Measurements from ENCODE around the gene USP44.
A peak's percentile ranks its signal among the peaks of the same experiment; 100 is the strongest.
"Not testable (repeated sequence)": the region's sequence is repeated elsewhere in the genome, so short reads cannot be mapped to it uniquely, and the experiment has no call there.

USP44 gene

GRCh38 chr12:95571369-95571768 is 20.1 kb upstream of the USP44 start:
- Histone ChIP-seq H3K79me2 (ENCODE audit: insufficient read depth, low read length) (no peaks in the 10 kb centered on the region), H3K9me2 (replicated peaks; ENCODE audit: insufficient read depth, low read length) (no peaks in the 10 kb centered on the region), H2AFZ (ENCODE audit: low read depth, low read length, severe bottlenecking) (peak overlapping the region; percentile 99), H4K20me1 (ENCODE audit: low read depth, low read length) (no peaks in the 10 kb centered on the region), H3K36me3 (ENCODE audit: low read length) (no peaks in the 10 kb centered on the region), H3K4me3 (ENCODE audit: insufficient read depth, low read length, poor library complexity, severe bottlenecking) (no peak overlapping the region), H3K4me2 (ENCODE audit: low read depth, low read length, poor library complexity, severe bottlenecking) (peak overlapping the region; percentile 23), H3K27ac (ENCODE audit: low read depth, low read length) (no peak overlapping the region), H3K9ac (ENCODE audit: low read length) (no peak overlapping the region), H3K9me3 (ENCODE audit: insufficient read depth, low read length) (no peaks in the 10 kb centered on the region), H3F3A (ENCODE audit: insufficient read depth) (no peaks in the 10 kb centered on the region), H3K27me3 (ENCODE audit: low read length) (no peaks in the 10 kb centered on the region)
- TF ChIP-seq CTCF (IDR thresholded peaks at IDR 0.05; ENCODE audit: insufficient read depth, low read length, poor library complexity, severe bottlenecking), result no peak
- TF ChIP-seq EZH2phosphoT487 (conservative IDR thresholded peaks at IDR 0.05; ENCODE audit: low read length), result no peak

- H3K27ac ChIP-seq (ENCODE audit: low read depth, low read length); H3K9me2 ChIP-seq (replicated peaks; ENCODE audit: insufficient read depth, low read length); H2AFZ ChIP-seq (ENCODE audit: low read depth, low read length, severe bottlenecking); H3K4me3 ChIP-seq (ENCODE audit: insufficient read depth, low read length, poor library complexity, severe bottlenecking); H3K79me2 ChIP-seq (ENCODE audit: insufficient read depth, low read length); H3K36me3 ChIP-seq (ENCODE audit: low read length); H3K27me3 ChIP-seq (ENCODE audit: low read length); H4K20me1 ChIP-seq (ENCODE audit: low read depth, low read length); H3K4me2 ChIP-seq (ENCODE audit: low read depth, low read length, poor library complexity, severe bottlenecking); H3K9me3 ChIP-seq (ENCODE audit: insufficient read depth, low read length); H3F3A ChIP-seq (ENCODE audit: insufficient read depth); H3K9ac ChIP-seq (ENCODE audit: low read length): not testable (repeated sequence)
Observed at GRCh38 chr12:95568045-95568444, 16.8 kb upstream of the USP44 start.

GRCh38 chr12:95557625-95558024 is 6.3 kb upstream of the USP44 start:
- no peak overlapping the region for H3K4me2 ChIP-seq (ENCODE audit: low read depth, low read length, poor library complexity, severe bottlenecking)
- H3K79me2 ChIP-seq (ENCODE audit: insufficient read depth, low read length), result no peaks in the 10 kb centered on the region
- H3K36me3 ChIP-seq (ENCODE audit: low read length), result no peaks in the 10 kb centered on the region
- no peak overlapping the region for H3K27ac ChIP-seq (ENCODE audit: low read depth, low read length)
- H4K20me1 ChIP-seq (ENCODE audit: low read depth, low read length), result no peaks in the 10 kb centered on the region
- H3K9me3 ChIP-seq (ENCODE audit: insufficient read depth, low read length), result no peaks in the 10 kb centered on the region
- no peak for TF ChIP-seq EZH2phosphoT487 (conservative IDR thresholded peaks at IDR 0.05; ENCODE audit: low read length)
- no peak for TF ChIP-seq CTCF (IDR thresholded peaks at IDR 0.05; ENCODE audit: insufficient read depth, low read length, poor library complexity, severe bottlenecking)
- H3K4me3 ChIP-seq (ENCODE audit: insufficient read depth, low read length, poor library complexity, severe bottlenecking), result no peak overlapping the region
- no peak overlapping the region for H2AFZ ChIP-seq (ENCODE audit: low read depth, low read length, severe bottlenecking)
- H3K9ac ChIP-seq (ENCODE audit: low read length), result no peak overlapping the region
- no peaks in the 10 kb centered on the region for H3F3A ChIP-seq (ENCODE audit: insufficient read depth)
- no peaks in the 10 kb centered on the region for H3K9me2 ChIP-seq (replicated peaks; ENCODE audit: insufficient read depth, low read length)
- no peaks in the 10 kb centered on the region for H3K27me3 ChIP-seq (ENCODE audit: low read length)

- no peaks in the 10 kb centered on the region for H3K79me2 ChIP-seq (ENCODE audit: insufficient read depth, low read length)
- no peak overlapping the region for H2AFZ ChIP-seq (ENCODE audit: low read depth, low read length, severe bottlenecking)
- H3K27me3 ChIP-seq (ENCODE audit: low read length), result no peaks in the 10 kb centered on the region
- TF ChIP-seq CTCF (IDR thresholded peaks at IDR 0.05; ENCODE audit: insufficient read depth, low read length, poor library complexity, severe bottlenecking) (no peak), EZH2phosphoT487 (conservative IDR thresholded peaks at IDR 0.05; ENCODE audit: low read length) (no peak)
- no peaks in the 10 kb centered on the region for H4K20me1 ChIP-seq (ENCODE audit: low read depth, low read length)
- no peak overlapping the region for H3K9ac ChIP-seq (ENCODE audit: low read length)
- no peaks in the 10 kb centered on the region for H3K9me2 ChIP-seq (replicated peaks; ENCODE audit: insufficient read depth, low read length)
- H3F3A ChIP-seq (ENCODE audit: insufficient read depth), result no peaks in the 10 kb centered on the region
- no peaks in the 10 kb centered on the region for H3K36me3 ChIP-seq (ENCODE audit: low read length)
- no peak overlapping the region for H3K4me2 ChIP-seq (ENCODE audit: low read depth, low read length, poor library complexity, severe bottlenecking)
- no peaks in the 10 kb centered on the region for H3K9me3 ChIP-seq (ENCODE audit: insufficient read depth, low read length)
- H3K27ac ChIP-seq (ENCODE audit: low read depth, low read length), result no peak overlapping the region
- no peak overlapping the region for H3K4me3 ChIP-seq (ENCODE audit: insufficient read depth, low read length, poor library complexity, severe bottlenecking)
Observed at GRCh38 chr12:95554532-95555071, 3.3 kb upstream of the USP44 start.

Measured in SU-DHL-6 (cell line).